Neuronal stem cell (in vitro differentiated cells): ENCODE measurements around the gene UXS1.
A peak's percentile ranks its signal among the peaks of the same experiment; 100 is the strongest.
"Not testable (repeated sequence)": the region's sequence is repeated elsewhere in the genome, so short reads cannot be mapped to it uniquely, and the experiment has no call there.

Experiments used
- DNase-seq: peaks from one replicate; pipeline ENCODE4 v3.0.0-alpha.2; 2013; ENCODE audit warnings: low spot score
- H2AFZ ChIP-seq: one replicate; pipeline ENCODE4 v1.6.1; 2013; ENCODE audit warnings: mild to moderate bottlenecking, low read length, inconsistent platforms
- H2AK5ac ChIP-seq: 2 replicates; pipeline ENCODE4 v1.6.1; 2013; ENCODE audit warnings: low read depth, mild to moderate bottlenecking, inconsistent platforms, low read length, moderate library complexity, mixed read lengths
- H2BK120ac ChIP-seq: 2 replicates; pipeline ENCODE4 v1.6.1; 2013; ENCODE audit warnings: low read depth, mild to moderate bottlenecking, inconsistent platforms, low read length, moderate library complexity, mixed read lengths
- H2BK12ac ChIP-seq: one replicate; pipeline ENCODE4 v1.6.1; 2013; ENCODE audit warnings: low read length, inconsistent platforms
- H2BK15ac ChIP-seq: 2 replicates; pipeline ENCODE4 v1.6.1; 2013; ENCODE audit warnings: mild to moderate bottlenecking, low read length, inconsistent platforms, mixed read lengths
- H2BK5ac ChIP-seq: one replicate; pipeline ENCODE4 v1.6.1; 2013; ENCODE audit warnings: inconsistent platforms, mild to moderate bottlenecking, low read length, moderate library complexity
- H3K14ac ChIP-seq: one replicate; pipeline ENCODE4 v1.6.1; 2013; ENCODE audit warnings: low read length, inconsistent platforms
- H3K18ac ChIP-seq: 2 replicates; pipeline ENCODE4 v1.6.1; 2013; ENCODE audit warnings: low read length, inconsistent platforms
- H3K23ac ChIP-seq: 2 replicates; pipeline ENCODE4 v1.6.1; 2013; ENCODE audit warnings: low read depth, mild to moderate bottlenecking, mixed read lengths, low read length, inconsistent platforms; ENCODE audit not compliant: poor library complexity
- H3K27ac ChIP-seq: replicated peaks from 3 replicates; pipeline ENCODE4 v1.5.1; 2013; ENCODE audit warnings: low read length, inconsistent platforms
- H3K27me3 ChIP-seq, 3 experiments: 2 replicates each; pipeline ENCODE4 v1.6.1; 2013; ENCODE audit warnings: low read length in 3 of 3, mild to moderate bottlenecking in 2 of 3, inconsistent platforms in 1 of 3, low read depth in 1 of 3, mixed read lengths in 1 of 3, moderate library complexity in 1 of 3; ENCODE audit not compliant: control insufficient read depth in 3 of 3, insufficient read depth in 3 of 3
- H3K36me3 ChIP-seq, 2 donors: replicated peaks in 1 of 2; 2 replicates each; pipeline ENCODE4 v1.6.1; 2013; ENCODE audit warnings: low read length in 2 of 2; ENCODE audit not compliant: control insufficient read depth in 2 of 2, insufficient read depth in 2 of 2
- H3K4ac ChIP-seq: 2 replicates; pipeline ENCODE4 v1.6.1; 2013; ENCODE audit warnings: inconsistent platforms, mild to moderate bottlenecking, low read length, moderate library complexity
- H3K4me1 ChIP-seq, 2 donors: 1 replicate in 1 of 2; 2 replicates in 1 of 2; pipeline ENCODE4 v1.6.1; 2013; ENCODE audit warnings: low read length in 2 of 2, low read depth in 1 of 2; ENCODE audit not compliant: control insufficient read depth in 2 of 2, insufficient read depth in 1 of 2
- H3K4me2 ChIP-seq: one replicate; pipeline ENCODE4 v1.6.1; 2013; ENCODE audit warnings: mild to moderate bottlenecking, low read length, inconsistent platforms; ENCODE audit not compliant: insufficient read depth, poor library complexity, severe bottlenecking
- H3K4me3 ChIP-seq, 2 donors: 2 replicates each; pipeline ENCODE4 v1.5.1; 2013; ENCODE audit warnings: low read length in 2 of 2, mild to moderate bottlenecking in 2 of 2, inconsistent platforms in 1 of 2, moderate library complexity in 1 of 2
- H3K79me1 ChIP-seq: one replicate; pipeline ENCODE4 v1.6.1; 2013; ENCODE audit warnings: low read depth, mild to moderate bottlenecking, inconsistent platforms, low read length, moderate library complexity
- H3K9ac ChIP-seq: one replicate; pipeline ENCODE4 v1.6.1; 2013; ENCODE audit warnings: mild to moderate bottlenecking, low read depth, low read length, inconsistent platforms; ENCODE audit not compliant: poor library complexity
- H3K9me3 ChIP-seq, 2 donors: replicated peaks in 1 of 2; 2 replicates each; pipeline versions ENCODE3 to v1.6.1; 2013; ENCODE audit warnings: low read length in 2 of 2, mild to moderate bottlenecking in 2 of 2, inconsistent platforms in 1 of 2, low read depth in 1 of 2, mixed read lengths in 1 of 2, moderate library complexity in 1 of 2; ENCODE audit not compliant: control insufficient read depth in 2 of 2, insufficient read depth in 1 of 2
- H4K8ac ChIP-seq: one replicate; pipeline ENCODE4 v1.6.1; 2013; ENCODE audit warnings: low read depth, mild to moderate bottlenecking, inconsistent platforms, low read length, moderate library complexity
- H4K91ac ChIP-seq: one replicate; pipeline ENCODE4 v1.6.1; 2013; ENCODE audit warnings: low read length, low read depth, mild to moderate bottlenecking, inconsistent platforms; ENCODE audit not compliant: poor library complexity
- WGBS, 2 donors: extraction: QIAGEN DNeasy Blood & Tissue Kit; methylation state at CpG; one replicate each; pipeline ENCODE4 v1.1.7; 2013; ENCODE audit warnings: missing lambda C conversion rate in 2 of 2, mixed read lengths in 1 of 2; ENCODE audit not compliant: insufficient read length in 2 of 2, insufficient replicate concordance in 1 of 2; ENCODE audit errors: extremely low coverage in 2 of 2; 5-methylcytosine and 5-hydroxymethylcytosine counted together

UXS1 gene

DNA sequence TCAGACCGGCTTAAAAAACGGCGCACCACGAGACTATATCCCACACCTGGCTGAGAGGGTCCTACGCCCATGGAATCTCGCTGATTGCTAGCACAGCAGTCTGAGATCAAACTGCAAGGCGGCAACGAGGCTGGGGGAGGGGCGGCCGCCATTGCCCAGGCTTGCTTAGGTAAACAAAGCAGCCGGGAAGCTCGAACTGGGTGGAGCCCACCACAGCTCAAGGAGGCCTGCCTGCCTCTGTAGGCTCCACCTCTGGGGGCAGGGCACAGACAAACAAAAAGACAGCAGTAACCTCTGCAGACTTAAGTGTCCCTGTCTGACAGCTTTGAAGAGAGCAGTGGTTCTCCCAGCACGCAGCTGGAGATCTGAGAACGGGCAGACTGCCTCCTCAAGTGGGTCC, 62.9 kb downstream of the UXS1 start:
- H2AFZ ChIP-seq, H2BK120ac ChIP-seq, DNase-seq, H3K27ac ChIP-seq, H3K23ac ChIP-seq, H3K4me1 ChIP-seq, H3K4ac ChIP-seq, H3K4me3 ChIP-seq, H3K4me2 ChIP-seq, H4K91ac ChIP-seq, H3K9ac ChIP-seq, H3K9me3 ChIP-seq, H3K27me3 ChIP-seq, H2BK15ac ChIP-seq, H4K8ac ChIP-seq, H2BK5ac ChIP-seq, H3K14ac ChIP-seq, H2BK12ac ChIP-seq, H3K18ac ChIP-seq, H3K79me1 ChIP-seq, H2AK5ac ChIP-seq: not testable (repeated sequence)
- no CpG with 5 or more reads among the region's 14 CpGs for WGBS, 2 donors
- H3K36me3 ChIP-seq = peaks cover 7 to 39% of the 10 kb centered on the region in 2 donors

DNA sequence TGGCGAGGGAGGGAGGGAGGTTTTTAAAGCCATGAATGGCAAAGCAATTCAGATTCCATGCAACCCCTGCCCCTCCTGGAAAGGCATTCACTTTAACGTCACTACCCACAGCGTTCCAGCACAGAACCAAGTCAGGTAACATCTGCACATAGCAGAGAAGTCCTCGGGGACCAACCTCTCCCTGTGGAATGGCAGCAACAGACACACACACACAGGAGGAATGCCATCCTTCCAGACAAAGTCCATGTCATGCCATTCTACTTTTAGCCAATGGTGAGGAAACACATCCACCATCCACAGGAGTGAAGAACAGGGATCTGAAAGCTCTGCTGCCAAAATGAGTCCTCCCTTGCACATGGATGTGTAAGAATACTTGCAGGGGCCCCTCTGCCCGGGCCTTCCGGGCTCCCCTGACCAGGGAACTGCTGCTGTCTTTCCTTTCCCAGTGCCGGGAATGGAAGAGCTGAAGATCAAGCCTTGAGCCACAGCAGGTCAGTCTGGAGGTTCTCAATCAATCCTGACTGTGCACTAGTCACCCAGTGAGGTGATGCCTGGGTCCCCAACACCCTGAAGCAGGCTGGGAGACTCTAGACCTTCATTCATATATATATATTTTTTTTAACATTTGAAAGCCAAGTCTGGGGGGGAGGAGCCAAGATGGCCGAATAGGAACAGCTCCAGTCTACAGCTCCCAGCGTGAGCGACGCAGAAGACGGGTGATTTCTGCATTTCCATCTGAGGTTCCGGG, 63.7 kb downstream of the UXS1 start:
- Histone ChIP-seq H3K4me3 (no peak overlapping the region), H3K36me3 (peaks cover 7 to 46% of the 10 kb centered on the region in 2 donors), H4K8ac (peak overlapping the region; percentile 52), H3K23ac (no peak overlapping the region), H3K4me2 (peak overlapping the region; percentile 30), H2BK120ac (no peak overlapping the region), H3K27ac (no peak overlapping the region), H3K4ac (no peak overlapping the region), H3K4me1 (peaks cover 0 to 6% of the 10 kb centered on the region in 2 donors), H2BK5ac (no peak overlapping the region), H2AK5ac (no peak overlapping the region), H2BK15ac (no peak overlapping the region), H3K79me1 (peaks cover 2% of the 10 kb centered on the region), H3K18ac (peak overlapping the region; percentile 69), H2AFZ (no peak overlapping the region), H3K27me3 (no peaks in the 10 kb centered on the region), H3K14ac (no peak overlapping the region), H4K91ac (no peak overlapping the region), H3K9me3 (no peaks in the 10 kb centered on the region), H3K9ac (no peak overlapping the region), H2BK12ac (peak overlapping the region; percentile 14)
- no CpG with 5 or more reads among the region's 13 CpGs for WGBS, 2 donors
- DNase-seq = no peak

- H3K27me3 ChIP-seq = no peaks in the 10 kb centered on the region
- no peak overlapping the region for H3K27ac ChIP-seq
- H3K79me1 ChIP-seq = peaks cover 2% of the 10 kb centered on the region
- no peak overlapping the region for H4K91ac ChIP-seq
- no peak overlapping the region for H2BK12ac ChIP-seq
- H2BK15ac ChIP-seq = no peak overlapping the region
- WGBS, 2 donors = no CpG with 5 or more reads among the region's 2 CpGs
- no peak overlapping the region for H3K18ac ChIP-seq
- H3K14ac ChIP-seq = no peak overlapping the region
- peaks cover 0 to 6% of the 10 kb centered on the region in 2 donors for H3K4me1 ChIP-seq
- no peak overlapping the region for H2BK5ac ChIP-seq
- peaks cover 8 to 54% of the 10 kb centered on the region in 2 donors for H3K36me3 ChIP-seq
- H2BK120ac ChIP-seq = no peak overlapping the region
- no peak overlapping the region for H3K4ac ChIP-seq
- no peak for DNase-seq
- H3K4me2 ChIP-seq = no peak overlapping the region
- H3K23ac ChIP-seq = no peak overlapping the region
- H2AK5ac ChIP-seq = no peak overlapping the region
- H4K8ac ChIP-seq = no peak overlapping the region
- H3K9ac ChIP-seq = no peak overlapping the region
- H3K4me3 ChIP-seq = no peak overlapping the region
- no peaks in the 10 kb centered on the region for H3K9me3 ChIP-seq
- H2AFZ ChIP-seq = no peak overlapping the region
Measured at GRCh38 chr2:106129592-106129991, 64.5 kb downstream of the UXS1 start.

- H3K36me3 ChIP-seq = peaks cover 8 to 58% of the 10 kb centered on the region in 2 donors
- no CpG with 5 or more reads among the region's 2 CpGs for WGBS, 2 donors
- H3K4me2 ChIP-seq = no peak overlapping the region
- peaks cover 0 to 6% of the 10 kb centered on the region in 2 donors for H3K4me1 ChIP-seq
- H3K27me3 ChIP-seq = no peaks in the 10 kb centered on the region
- no peak overlapping the region for H4K91ac ChIP-seq
- no peak overlapping the region for H2BK5ac ChIP-seq
- no peak overlapping the region for H3K4ac ChIP-seq
- DNase-seq = no peak
- H3K79me1 ChIP-seq = peaks cover 2% of the 10 kb centered on the region
- no peak overlapping the region for H3K4me3 ChIP-seq
- no peak overlapping the region for H2AFZ ChIP-seq
- no peak overlapping the region for H3K14ac ChIP-seq
- H2BK120ac ChIP-seq = no peak overlapping the region
- H3K27ac ChIP-seq = no peak overlapping the region
- no peak overlapping the region for H2BK15ac ChIP-seq
- no peak overlapping the region for H3K9ac ChIP-seq
- H4K8ac ChIP-seq = no peak overlapping the region
- no peak overlapping the region for H3K23ac ChIP-seq
- H2AK5ac ChIP-seq = no peak overlapping the region
- H2BK12ac ChIP-seq = no peak overlapping the region
- no peaks in the 10 kb centered on the region for H3K9me3 ChIP-seq
- no peak overlapping the region for H3K18ac ChIP-seq
Measured at GRCh38 chr2:106129150-106129549, 65.0 kb downstream of the UXS1 start.
